Measurements from ENCODE around the gene CDH12. TPM values are rescaled to one million over a fixed set of nuclear protein-coding genes. Genes with fewer than 3 reads are reported as not detected.

The CDH12 gene
- total and polyA plus RNA-seq, 2 donors (not counting 3 experiments of a cell fraction or from before 2014, with no cell fraction given), result 0.03 TPM; not detected in 1

GRCh38 chr5:22722056-22722455, 131.1 kb downstream of the CDH12 start:
- TF ChIP-seq FOS (IDR thresholded peaks at IDR 0.05; ENCODE audit: borderline replicate concordance, insufficient read depth, low read length) (no peak), EZH2 (IDR thresholded peaks at IDR 0.05; ENCODE audit: borderline replicate concordance, low read depth, low read length, severe bottlenecking) (no peak), JUN (IDR thresholded peaks at IDR 0.05; ENCODE audit: borderline replicate concordance, insufficient read depth, insufficient read length, low read depth) (no peak), GATA2 (IDR thresholded peaks at IDR 0.05; ENCODE audit: insufficient read depth, insufficient read length, low read depth, low read length) (no peak)
- TF ChIP-seq, protein P1, sequence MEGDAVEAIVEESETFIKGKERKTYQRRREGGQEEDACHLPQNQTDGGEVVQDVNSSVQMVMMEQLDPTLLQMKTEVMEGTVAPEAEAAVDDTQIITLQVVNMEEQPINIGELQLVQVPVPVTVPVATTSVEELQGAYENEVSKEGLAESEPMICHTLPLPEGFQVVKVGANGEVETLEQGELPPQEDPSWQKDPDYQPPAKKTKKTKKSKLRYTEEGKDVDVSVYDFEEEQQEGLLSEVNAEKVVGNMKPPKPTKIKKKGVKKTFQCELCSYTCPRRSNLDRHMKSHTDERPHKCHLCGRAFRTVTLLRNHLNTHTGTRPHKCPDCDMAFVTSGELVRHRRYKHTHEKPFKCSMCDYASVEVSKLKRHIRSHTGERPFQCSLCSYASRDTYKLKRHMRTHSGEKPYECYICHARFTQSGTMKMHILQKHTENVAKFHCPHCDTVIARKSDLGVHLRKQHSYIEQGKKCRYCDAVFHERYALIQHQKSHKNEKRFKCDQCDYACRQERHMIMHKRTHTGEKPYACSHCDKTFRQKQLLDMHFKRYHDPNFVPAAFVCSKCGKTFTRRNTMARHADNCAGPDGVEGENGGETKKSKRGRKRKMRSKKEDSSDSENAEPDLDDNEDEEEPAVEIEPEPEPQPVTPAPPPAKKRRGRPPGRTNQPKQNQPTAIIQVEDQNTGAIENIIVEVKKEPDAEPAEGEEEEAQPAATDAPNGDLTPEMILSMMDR (IDR thresholded peaks at IDR 0.05; ENCODE audit: extremely low read depth in 1 of 2, insufficient read depth in 1 of 2, low read depth in 1 of 2, low read length in 2 of 2), result no peak
- H3K4me1 ChIP-seq (ENCODE audit: control insufficient read depth, extremely low read depth, insufficient read depth, low read length), result no peaks in the 10 kb centered on the region
- no peak overlapping the region for H3K27ac ChIP-seq (ENCODE audit: insufficient read depth, low read depth, low read length)
- H3K9ac ChIP-seq (replicated peaks; ENCODE audit: extremely low read depth, insufficient read depth, low read length), result no peak overlapping the region
- FAIRE-seq (no peak), DNase-seq (ENCODE audit: low read depth, low spot score) (no peak)
- no peaks in the 10 kb centered on the region for H3K27me3 ChIP-seq (ENCODE audit: control insufficient read depth in 2 of 2, insufficient read depth in 2 of 2, low read length in 2 of 2)
- H2AFZ ChIP-seq (ENCODE audit: low read depth, low read length), result no peak overlapping the region
- no peaks in the 10 kb centered on the region for H3K79me2 ChIP-seq (ENCODE audit: control insufficient read depth, insufficient read depth, low read length)
- no TSS peak for BruUV-seq (replicated peaks)
- no peaks in the 10 kb centered on the region for H3K9me1 ChIP-seq (replicated peaks; ENCODE audit: control insufficient read depth, extremely low read depth, insufficient read depth, low read length)
- no peaks in the 10 kb centered on the region for H3K9me3 ChIP-seq (replicated peaks; ENCODE audit: control insufficient read depth, insufficient read depth, low read length)
- no peaks in the 10 kb centered on the region for H3K36me3 ChIP-seq (ENCODE audit: control insufficient read depth in 2 of 2, extremely low read depth in 1 of 2, insufficient read depth in 2 of 2, low read length in 2 of 2)
- no peak overlapping the region for H3K4me3 ChIP-seq (replicated peaks in 1 of 3; ENCODE audit: insufficient read depth in 1 of 3, low read depth in 1 of 3, low read length in 3 of 3)
- dilution Hi-C loops (cut with MboI; ENCODE audit: extremely low pct_ligation_motif_present, low sequenced_read_pairs), result no loop called here
- CTCF ChIA-PET, result no interaction called here
- intact Hi-C loops (cut with micrococcal nuclease), result no loop called here
- POLR2A ChIA-PET, result no interaction called here
- no peaks in the 10 kb centered on the region for H4K20me1 ChIP-seq (replicated peaks; ENCODE audit: control insufficient read depth, extremely low read depth, insufficient read depth, low read length)
- H3K4me2 ChIP-seq (ENCODE audit: insufficient read depth, low read length), result no peak overlapping the region

- DNase-seq (ENCODE audit: low read depth, low spot score) (no peak), FAIRE-seq (no peak)
- no peak overlapping the region for H3K4me2 ChIP-seq (ENCODE audit: insufficient read depth, low read length)
- no peak overlapping the region for H2AFZ ChIP-seq (ENCODE audit: low read depth, low read length)
- no peaks in the 10 kb centered on the region for H3K27me3 ChIP-seq (ENCODE audit: control insufficient read depth in 2 of 2, insufficient read depth in 2 of 2, low read length in 2 of 2)
- no peaks in the 10 kb centered on the region for H3K9me3 ChIP-seq (replicated peaks; ENCODE audit: control insufficient read depth, insufficient read depth, low read length)
- intact Hi-C loops (cut with micrococcal nuclease), result no loop called here
- H3K27ac ChIP-seq (ENCODE audit: insufficient read depth, low read depth, low read length), result no peak overlapping the region
- TF ChIP-seq, protein P2, sequence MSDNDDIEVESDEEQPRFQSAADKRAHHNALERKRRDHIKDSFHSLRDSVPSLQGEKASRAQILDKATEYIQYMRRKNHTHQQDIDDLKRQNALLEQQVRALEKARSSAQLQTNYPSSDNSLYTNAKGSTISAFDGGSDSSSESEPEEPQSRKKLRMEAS (IDR thresholded peaks at IDR 0.05; ENCODE audit: insufficient read depth, insufficient read length), result no peak
- no peak for TF ChIP-seq POLR2AphosphoS5 (IDR thresholded peaks at IDR 0.05; ENCODE audit: insufficient read depth, low read depth, low read length)
- TF ChIP-seq MYC (IDR thresholded peaks at IDR 0.05; ENCODE audit: low read depth, low read length), result no peak
- no peak for TF ChIP-seq POLR2A (IDR thresholded peaks at IDR 0.05; ENCODE audit: low read depth, low read length)
- POLR2A ChIA-PET, result no interaction called here
- H3K9ac ChIP-seq (replicated peaks; ENCODE audit: extremely low read depth, insufficient read depth, low read length), result no peak overlapping the region
- H3K36me3 ChIP-seq (ENCODE audit: control insufficient read depth in 2 of 2, extremely low read depth in 1 of 2, insufficient read depth in 2 of 2, low read length in 2 of 2), result no peaks in the 10 kb centered on the region
- H4K20me1 ChIP-seq (replicated peaks; ENCODE audit: control insufficient read depth, extremely low read depth, insufficient read depth, low read length), result no peaks in the 10 kb centered on the region
- no TSS peak for BruUV-seq (replicated peaks)
- CTCF ChIA-PET, result no interaction called here
- dilution Hi-C loops (cut with MboI; ENCODE audit: extremely low pct_ligation_motif_present, low sequenced_read_pairs), result no loop called here
- H3K4me1 ChIP-seq (ENCODE audit: control insufficient read depth, extremely low read depth, insufficient read depth, low read length), result no peaks in the 10 kb centered on the region
- no peaks in the 10 kb centered on the region for H3K79me2 ChIP-seq (ENCODE audit: control insufficient read depth, insufficient read depth, low read length)
- no peak overlapping the region for H3K4me3 ChIP-seq (replicated peaks in 1 of 3; ENCODE audit: insufficient read depth in 1 of 3, low read depth in 1 of 3, low read length in 3 of 3)
- no peaks in the 10 kb centered on the region for H3K9me1 ChIP-seq (replicated peaks; ENCODE audit: control insufficient read depth, extremely low read depth, insufficient read depth, low read length)
Measured at GRCh38 chr5:22719842-22720241, 133.3 kb downstream of the CDH12 start.

Data from endothelial cell of umbilical vein (primary cell).